Measurements from ENCODE around the gene VENTX. TPM values are rescaled to one million over a fixed set of nuclear protein-coding genes. Genes with fewer than 3 reads are reported as not detected.
A peak's percentile ranks its signal among the peaks of the same experiment; 100 is the strongest.

Gene VENTX
- total and polyA plus RNA-seq, 2 of the 4 experiments (the other 2 are of a cell fraction) = not detected

- no peak for DNase-seq
- peaks cover 32% of the 10 kb centered on the region for H3K27me3 ChIP-seq (ENCODE audit: control insufficient read depth, insufficient read depth, low read length)
Measured at GRCh38 chr10:133245439-133246235, 8.0 kb downstream of the VENTX start.

More at GRCh38 chr10:133245439-133246235, 8.0 kb downstream of the VENTX start:
- dilution Hi-C loops (cut with HindIII; ENCODE audit: low sequenced_read_pairs, unreplicated experiment) = no loop called here
- no peak overlapping the region for H3K23ac ChIP-seq (ENCODE audit: low read depth, low read length)
- no peaks in the 10 kb centered on the region for H3K36me3 ChIP-seq (ENCODE audit: control insufficient read depth, insufficient read depth, low read length)
- H3K79me1 ChIP-seq (ENCODE audit: low read depth in 1 of 2, low read length in 2 of 2) = no peaks in the 10 kb centered on the region
- WGBS, 2 experiments (ENCODE audit: extremely low coverage in 2 of 2, insufficient read length in 1 of 2) = 66% methylated on average over 14 of the region's 33 CpGs; no CpG with 5 or more reads in 1 of the 2 experiments
- no peak overlapping the region for H2BK20ac ChIP-seq (ENCODE audit: low read depth, low read length)
- no peak overlapping the region for H2BK5ac ChIP-seq (ENCODE audit: low read depth, low read length, poor library complexity, severe bottlenecking)
- no peak overlapping the region for H4K91ac ChIP-seq (ENCODE audit: insufficient read depth, low read depth, low read length)
- H4K20me1 ChIP-seq (ENCODE audit: insufficient read depth, low read length) = no peaks in the 10 kb centered on the region; the same call in 1 of the 2 replicates
- H2AK5ac ChIP-seq (ENCODE audit: low read depth, low read length) = no peak overlapping the region
- intact Hi-C loops (cut with micrococcal nuclease) = no loop called here
- H3K14ac ChIP-seq (replicated peaks; ENCODE audit: low read depth, low read length) = no peak overlapping the region
- H2BK15ac ChIP-seq (ENCODE audit: low read depth, low read length) = no peak overlapping the region
- H2AFZ ChIP-seq (replicated peaks; ENCODE audit: low read length, poor library complexity) = peak overlapping the region; percentile 58
- no peak overlapping the region for H3K4me2 ChIP-seq (ENCODE audit: low read depth, low read length)
- POLR2A ChIA-PET (ENCODE audit: unreplicated experiment) = no interaction called here
- no peaks in the 10 kb centered on the region for H3K9me3 ChIP-seq (ENCODE audit: control insufficient read depth, insufficient read depth, low read length)
- H3K9me1 ChIP-seq (ENCODE audit: insufficient read depth, low read length) = peaks cover 4% of the 10 kb centered on the region
- peak; percentile 28; the same call in 1 of the 2 replicates for ATAC-seq (ENCODE audit: low read depth)
- no peaks in the 10 kb centered on the region for H3K4me1 ChIP-seq (ENCODE audit: control insufficient read depth, insufficient read depth, low read length)
- in situ Hi-C loops (cut with MboI; ENCODE audit: low sequenced_read_pairs) = no loop called here
- H3K27ac ChIP-seq (ENCODE audit: insufficient read depth, low read length) = no peak overlapping the region
- no peak overlapping the region for H4K5ac ChIP-seq (ENCODE audit: low read depth, low read length)
- TF ChIP-seq MAZ (IDR thresholded peaks at IDR 0.05; ENCODE audit: borderline replicate concordance, low read depth, low read length) (no peak), USF2 (IDR thresholded peaks at IDR 0.05; ENCODE audit: low read depth, low read length) (no peak), RAD21 (IDR thresholded peaks at IDR 0.05; ENCODE audit: low read length) (no peak), CTCF (conservative IDR thresholded peaks at IDR 0.05; ENCODE audit: low read depth, low read length) (no peak), MXI1 (IDR thresholded peaks at IDR 0.05; ENCODE audit: borderline replicate concordance, low read depth, low read length) (no peak), CHD1 (IDR thresholded peaks at IDR 0.05; ENCODE audit: low read depth, low read length) (no peak), RCOR1 (IDR thresholded peaks at IDR 0.05; ENCODE audit: insufficient replicate concordance, low read length) (no peak), FOS (IDR thresholded peaks at IDR 0.05; ENCODE audit: low read depth, low read length) (no peak), CEBPB (IDR thresholded peaks at IDR 0.05; ENCODE audit: low read depth, low read length) (no peak), ELK1 (IDR thresholded peaks at IDR 0.05; ENCODE audit: borderline replicate concordance, low read depth, low read length) (no peak), MAFK (IDR thresholded peaks at IDR 0.05; ENCODE audit: low read depth, low read length) (no peak), SMC3 (IDR thresholded peaks at IDR 0.05; ENCODE audit: low read depth, low read length) (no peak), POLR2A (IDR thresholded peaks at IDR 0.05; ENCODE audit: low read depth, low read length) (no peak), NFE2L2 (IDR thresholded peaks at IDR 0.05; ENCODE audit: low read depth, low read length) (no peak), BHLHE40 (IDR thresholded peaks at IDR 0.05; ENCODE audit: low read depth, low read length) (no peak), RFX5 (IDR thresholded peaks at IDR 0.05; ENCODE audit: low read depth, low read length) (no peak)
- no peak overlapping the region for H3K4me3 ChIP-seq (ENCODE audit: insufficient read depth, low read depth, low read length)
- H3K56ac ChIP-seq (ENCODE audit: extremely low read depth, insufficient read depth, low read length) = no peak overlapping the region
- BruUV-seq (replicated peaks) = no TSS peak
- no peak overlapping the region for H2AK9ac ChIP-seq (replicated peaks; ENCODE audit: low read depth, low read length, poor library complexity)
- CTCF ChIA-PET = no interaction called here
- H3K18ac ChIP-seq (ENCODE audit: low read depth, low read length) = no peak overlapping the region
- H2BK120ac ChIP-seq (ENCODE audit: low read depth, low read length) = no peak overlapping the region
- H3K9ac ChIP-seq (ENCODE audit: low read depth, low read length) = no peak overlapping the region
- no peak overlapping the region for H3K4ac ChIP-seq (ENCODE audit: low read depth, low read length)
- no peak overlapping the region for H4K8ac ChIP-seq (ENCODE audit: low read depth in 2 of 2, low read length in 2 of 2)
